Ovary (tissue), 9 donors: ENCODE measurements around the gene TRAM2. TPM values are rescaled to one million over a fixed set of nuclear protein-coding genes. Genes with fewer than 3 reads are reported as not detected.

Experiments
- DNase-seq, 5 donors: peaks; one replicate each; pipeline ENCODE4 v3.0.0-alpha.2; 2019 to 2020
- H3K27ac ChIP-seq, 2 donors: fragments of 200-600 bp; one replicate each; pipeline versions ENCODE4 v1.5.1 to v1.8.0; 2019 to 2022
- H3K27me3 ChIP-seq: fragments of 200-600 bp; one replicate; pipeline ENCODE4 v1.8.0; 2022
- H3K36me3 ChIP-seq: fragments of 200-600 bp; sonication (generic); one replicate; pipeline ENCODE4 v1.5.1; 2019
- H3K4me1 ChIP-seq: one replicate; pipeline ENCODE4 v1.8.1; 2013; ENCODE audit warnings: mild to moderate bottlenecking, moderate library complexity; ENCODE audit not compliant: insufficient read depth
- H3K4me3 ChIP-seq: fragments of 200-600 bp; sonication (generic); one replicate; pipeline ENCODE4 v1.5.1; 2017
- H3K9me3 ChIP-seq, 2 donors: fragments of 200-600 bp in 1 of 2; sonication (generic) in 1 of 2; one replicate each; pipeline versions ENCODE4 v1.5.1 to v1.8.1; 2013 to 2019; ENCODE audit warnings: mild to moderate bottlenecking in 1 of 2, moderate library complexity in 1 of 2
- CTCF ChIP-seq, 3 donors: fragments of 450-650 bp in 2 of 3; fragments of 200-600 bp in 1 of 3; IDR thresholded peaks; one replicate each; pipeline versions ENCODE4 v1.5.1 to v1.8.0; 2016 to 2022; ENCODE audit warnings: antibody characterized with exemption in 3 of 3, mild to moderate bottlenecking in 1 of 3
- EP300 ChIP-seq: sonication (generic); formaldehyde crosslinking; IDR thresholded peaks from one replicate; pipeline ENCODE4 v1.6.1; 2017; ENCODE audit warnings: antibody characterized with exemption
- POLR2A ChIP-seq: fragments of 450-650 bp; IDR thresholded peaks from one replicate; pipeline ENCODE4 v1.6.1; 2017; ENCODE audit warnings: antibody characterized with exemption, mild to moderate bottlenecking, moderate library complexity
- WGBS, 3 donors: extraction: QIAGEN DNeasy Blood & Tissue Kit in 1 of 3; methylation state at CpG; one replicate each; pipeline versions ENCODE4 v1.1.5 to v1.1.7; 2013 to 2017; 5-methylcytosine and 5-hydroxymethylcytosine counted together
- intact Hi-C, 4 donors: fragments of 100-400 bp; cut with DNase I; formaldehyde crosslinking; loops; one replicate each; pipeline versions ENCODE4 v1.11.0 to v1.15.1; 2022 to 2023
- polyA plus RNA-seq, 2 donors: library from polyadenylated mRNA; stranded (reverse); fragments of 200-250 nt in 1 of 2; fragments of 350-450 nt in 1 of 2; fragmentation: Illumina TruSeq in 1 of 2; extraction: RNeasy Lipid Tissue Mini Kit (QIAGEN cat#74804) in 1 of 2; gene quantifications; one replicate each; pipeline ENCODE4 v1.2.3, GENCODE V29; 2013 to 2014
- total RNA-seq, 7 donors: library from RNA; depleted of rRNA in 2 of 7; stranded (reverse); fragments of >200 nt in 2 of 7; fragmentation: NEBNext Ultra II Directional in 3 of 7; extraction: Animal tissue kit (Norgen Biotek cat#: 25700) in 3 of 7; gene quantifications; one replicate each; pipeline versions ENCODE4 v1.1.0 to v1.2.4, GENCODE V29; 2016 to 2023
- donor health status: DM: no; HTN: no; CAD: no; lungs with moderate emphysema.
- donor health status: DM: no; HTN: no; CAD: no.
- donor health status: Bipolar disorder and iron deficiency.
- donor health status: DM: yes; HTN: yes; CAD: no.
- donor health status: DM: no; HTN: no; CAD: no.
- donor health status: DM: yes; HTN: yes; CAD: no.

TRAM2 gene
- total and polyA plus RNA-seq, 9 donors = 7.7 to 36.9 (median 22.0) TPM

GRCh38 chr6:52547647-52548352 is 29.1 kb downstream of the TRAM2 start:
- intact Hi-C loops = no loop called here
- H3K4me1 ChIP-seq = peaks cover 42% of the 10 kb centered on the region
- H3K27ac ChIP-seq = no peak overlapping the region

GRCh38 chr6:52546678-52547077 is 30.2 kb downstream of the TRAM2 start:
- intact Hi-C loops = no loop called here
- Histone ChIP-seq H3K27ac (no peak overlapping the region), H3K27me3 (no peaks in the 10 kb centered on the region), H3K4me3 (no peak overlapping the region), H3K9me3 (no peaks in the 10 kb centered on the region), H3K4me1 (peaks cover 35% of the 10 kb centered on the region), H3K36me3 (no peaks in the 10 kb centered on the region)
- TF ChIP-seq EP300 (no peak), CTCF (IDR thresholded peaks at IDR 0.05) (no peak), POLR2A (no peak)
- WGBS, 3 donors = 94 to 100% (median 97%) methylated on average over 3 of the region's 3 CpGs
- no peak for DNase-seq

More at GRCh38 chr6:52547647-52548352, 29.1 kb downstream of the TRAM2 start:
- H3K27me3 ChIP-seq = no peaks in the 10 kb centered on the region
- 72 to 80% (median 74%) methylated on average over 9 of the region's 9 CpGs for WGBS, 3 donors
- TF ChIP-seq EP300 (no peak), CTCF (IDR thresholded peaks at IDR 0.05) (no peak), POLR2A (no peak)
- H3K4me3 ChIP-seq = no peak overlapping the region
- DNase-seq = no peak
- H3K9me3 ChIP-seq = no peaks in the 10 kb centered on the region
- no peaks in the 10 kb centered on the region for H3K36me3 ChIP-seq

- no peaks in the 10 kb centered on the region for H3K36me3 ChIP-seq
- TF ChIP-seq CTCF (IDR thresholded peaks at IDR 0.05) (no peak), EP300 (no peak), POLR2A (no peak)
- H3K9me3 ChIP-seq = no peaks in the 10 kb centered on the region
- H3K27ac ChIP-seq = peak overlapping the region in 1 of 2 donors; percentile 64
- 83 to 95% (median 87%) methylated on average over 1 of the region's 1 CpG for WGBS, 3 donors
- H3K27me3 ChIP-seq = no peaks in the 10 kb centered on the region
- DNase-seq = no peak
- intact Hi-C loops = no loop called here
- no peak overlapping the region for H3K4me3 ChIP-seq
- peaks cover 30% of the 10 kb centered on the region for H3K4me1 ChIP-seq
Observed at GRCh38 chr6:52546192-52546591, 30.7 kb downstream of the TRAM2 start.

GRCh38 chr6:52545406-52546119 is 31.3 kb downstream of the TRAM2 start:
- no peaks in the 10 kb centered on the region for H3K9me3 ChIP-seq
- DNase-seq = no peak
- peak overlapping the region in 1 of 2 donors; percentile 64 for H3K27ac ChIP-seq
- no peak for TF ChIP-seq CTCF (IDR thresholded peaks at IDR 0.05)
- no peak for TF ChIP-seq EP300
- TF ChIP-seq POLR2A = no peak
- intact Hi-C loops = no loop called here
- no peaks in the 10 kb centered on the region for H3K36me3 ChIP-seq
- H3K4me1 ChIP-seq = peaks cover 32% of the 10 kb centered on the region
- no peak overlapping the region for H3K4me3 ChIP-seq
- WGBS, 3 donors = 70 to 81% (median 71%) methylated on average over 6 of the region's 6 CpGs
- no peaks in the 10 kb centered on the region for H3K27me3 ChIP-seq
